Liver (tissue), 3 donors: ENCODE data around the gene UPF1.

Experiments
- GABPA ChIP-seq, 2 donors: IDR thresholded peaks in 1 of 2; conservative IDR thresholded peaks in 1 of 2; 2 replicates each; pipeline ENCODE4 v1.6.1; 2016; ENCODE audit warnings: antibody characterized with exemption in 2 of 2, mild to moderate bottlenecking in 1 of 2, moderate library complexity in 1 of 2
- JUND ChIP-seq, 2 donors: IDR thresholded peaks; 2 replicates each; pipeline ENCODE4 v1.6.1; 2016; ENCODE audit warnings: antibody characterized with exemption in 2 of 2
- RAD21 ChIP-seq, 2 donors: IDR thresholded peaks; 2 replicates each; pipeline ENCODE4 v1.6.1; 2016; ENCODE audit warnings: antibody characterized with exemption in 2 of 2, mild to moderate bottlenecking in 2 of 2
- YY1 ChIP-seq: IDR thresholded peaks from 2 replicates; pipeline ENCODE4 v1.6.1; 2016; ENCODE audit warnings: antibody characterized with exemption, mild to moderate bottlenecking
- TF ChIP-seq, protein P1 (sequence below): fragments of 150-350 bp; IDR thresholded peaks from 2 replicates; pipeline ENCODE4 v1.5.1; 2017; ENCODE audit warnings: improper control_type of control experiment, low read depth, low read length; ENCODE audit not compliant: missing input control
- TF ChIP-seq, protein P2 (sequence below): IDR thresholded peaks from 2 replicates; pipeline ENCODE4 v1.6.1; 2016; ENCODE audit warnings: antibody characterized with exemption
- TF ChIP-seq, protein P3 (sequence below): IDR thresholded peaks from 2 replicates; pipeline ENCODE4 v1.6.1; 2016; ENCODE audit warnings: antibody characterized with exemption
- donor health status: healthy.
- donor health status: healthy.

DNA sequence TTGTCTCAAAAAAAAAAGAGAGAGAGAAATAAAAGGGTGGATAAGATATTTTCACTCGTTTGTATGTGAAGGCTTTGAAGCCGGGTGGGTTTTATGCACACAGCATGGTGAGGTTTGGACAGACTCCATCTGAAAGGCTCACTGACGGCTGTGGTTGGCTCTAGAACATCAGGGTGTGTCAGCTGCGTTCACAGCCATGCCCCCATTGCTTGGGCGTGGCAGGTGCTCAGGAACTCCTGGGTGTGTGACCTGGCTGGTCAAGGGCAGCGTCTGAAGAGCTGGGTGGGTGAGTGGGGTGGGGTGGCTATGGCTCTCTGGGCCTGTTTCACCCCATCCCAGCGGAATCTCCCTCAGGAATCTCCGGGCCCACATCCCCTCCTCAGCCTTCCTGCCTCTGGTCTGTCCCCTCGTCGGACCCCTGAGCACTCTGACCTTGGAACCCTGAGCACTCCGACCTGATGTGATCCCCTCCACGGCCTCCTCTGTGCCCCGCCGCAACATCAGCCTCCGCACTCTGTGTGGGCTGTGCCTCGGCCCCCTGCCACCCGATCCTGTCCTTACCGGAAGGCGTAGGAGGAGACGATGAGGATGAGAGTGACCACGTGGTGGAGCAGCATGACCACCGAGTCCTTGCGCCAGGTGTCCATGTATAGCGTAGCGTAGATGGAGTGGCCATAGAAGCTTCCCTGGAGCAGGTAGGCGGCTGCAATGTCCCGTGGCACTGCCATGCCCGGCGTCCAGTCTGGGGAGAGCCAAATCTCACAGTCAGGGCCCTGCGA is 52.0 kb downstream of the UPF1 start:
- TF ChIP-seq GABPA (IDR thresholded peaks at IDR 0.05 in 1 of 2, conservative IDR thresholded peaks at IDR 0.05 in 1 of 2) = no peak
- TF ChIP-seq, protein P1, sequence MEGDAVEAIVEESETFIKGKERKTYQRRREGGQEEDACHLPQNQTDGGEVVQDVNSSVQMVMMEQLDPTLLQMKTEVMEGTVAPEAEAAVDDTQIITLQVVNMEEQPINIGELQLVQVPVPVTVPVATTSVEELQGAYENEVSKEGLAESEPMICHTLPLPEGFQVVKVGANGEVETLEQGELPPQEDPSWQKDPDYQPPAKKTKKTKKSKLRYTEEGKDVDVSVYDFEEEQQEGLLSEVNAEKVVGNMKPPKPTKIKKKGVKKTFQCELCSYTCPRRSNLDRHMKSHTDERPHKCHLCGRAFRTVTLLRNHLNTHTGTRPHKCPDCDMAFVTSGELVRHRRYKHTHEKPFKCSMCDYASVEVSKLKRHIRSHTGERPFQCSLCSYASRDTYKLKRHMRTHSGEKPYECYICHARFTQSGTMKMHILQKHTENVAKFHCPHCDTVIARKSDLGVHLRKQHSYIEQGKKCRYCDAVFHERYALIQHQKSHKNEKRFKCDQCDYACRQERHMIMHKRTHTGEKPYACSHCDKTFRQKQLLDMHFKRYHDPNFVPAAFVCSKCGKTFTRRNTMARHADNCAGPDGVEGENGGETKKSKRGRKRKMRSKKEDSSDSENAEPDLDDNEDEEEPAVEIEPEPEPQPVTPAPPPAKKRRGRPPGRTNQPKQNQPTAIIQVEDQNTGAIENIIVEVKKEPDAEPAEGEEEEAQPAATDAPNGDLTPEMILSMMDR = no peak
- TF ChIP-seq, protein P2, sequence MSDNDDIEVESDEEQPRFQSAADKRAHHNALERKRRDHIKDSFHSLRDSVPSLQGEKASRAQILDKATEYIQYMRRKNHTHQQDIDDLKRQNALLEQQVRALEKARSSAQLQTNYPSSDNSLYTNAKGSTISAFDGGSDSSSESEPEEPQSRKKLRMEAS = no peak
- TF ChIP-seq JUND (IDR thresholded peaks at IDR 0.05) = no peak
- no peak for TF ChIP-seq RAD21 (IDR thresholded peaks at IDR 0.05)
- TF ChIP-seq, protein P3, sequence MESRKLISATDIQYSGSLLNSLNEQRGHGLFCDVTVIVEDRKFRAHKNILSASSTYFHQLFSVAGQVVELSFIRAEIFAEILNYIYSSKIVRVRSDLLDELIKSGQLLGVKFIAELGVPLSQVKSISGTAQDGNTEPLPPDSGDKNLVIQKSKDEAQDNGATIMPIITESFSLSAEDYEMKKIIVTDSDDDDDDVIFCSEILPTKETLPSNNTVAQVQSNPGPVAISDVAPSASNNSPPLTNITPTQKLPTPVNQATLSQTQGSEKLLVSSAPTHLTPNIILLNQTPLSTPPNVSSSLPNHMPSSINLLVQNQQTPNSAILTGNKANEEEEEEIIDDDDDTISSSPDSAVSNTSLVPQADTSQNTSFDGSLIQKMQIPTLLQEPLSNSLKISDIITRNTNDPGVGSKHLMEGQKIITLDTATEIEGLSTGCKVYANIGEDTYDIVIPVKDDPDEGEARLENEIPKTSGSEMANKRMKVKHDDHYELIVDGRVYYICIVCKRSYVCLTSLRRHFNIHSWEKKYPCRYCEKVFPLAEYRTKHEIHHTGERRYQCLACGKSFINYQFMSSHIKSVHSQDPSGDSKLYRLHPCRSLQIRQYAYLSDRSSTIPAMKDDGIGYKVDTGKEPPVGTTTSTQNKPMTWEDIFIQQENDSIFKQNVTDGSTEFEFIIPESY = no peak
- no peak for TF ChIP-seq YY1
